ENCODE data around the gene TMEM135.
"Not testable (repeated sequence)": the region's sequence is repeated elsewhere in the genome, so short reads cannot be mapped to it uniquely, and the experiment has no call there.

TMEM135 gene

DNA sequence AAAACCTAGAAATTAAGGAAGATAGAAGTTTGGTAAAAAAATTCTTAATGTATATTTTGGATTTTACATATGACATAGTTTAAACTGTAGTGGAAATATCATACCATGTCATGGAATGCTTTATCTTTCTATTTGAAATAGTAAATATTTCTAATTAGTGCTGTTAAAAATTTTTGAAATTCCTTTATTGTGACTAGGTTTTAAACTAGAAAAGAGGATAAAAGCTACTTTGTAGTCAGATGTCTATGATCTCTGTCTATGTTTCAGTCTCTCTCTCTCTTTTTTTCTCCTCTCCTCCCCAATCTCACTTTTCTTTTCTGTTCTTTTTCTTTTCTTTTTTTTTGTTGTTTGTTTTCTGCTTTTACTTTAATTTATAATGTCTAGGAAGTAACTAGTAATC, 226.2 kb downstream of the TMEM135 start:
- DNase-seq: no peak

GRCh38 chr11:87265132-87265531, 227.4 kb downstream of the TMEM135 start:
- DNase-seq: no peak

DNA sequence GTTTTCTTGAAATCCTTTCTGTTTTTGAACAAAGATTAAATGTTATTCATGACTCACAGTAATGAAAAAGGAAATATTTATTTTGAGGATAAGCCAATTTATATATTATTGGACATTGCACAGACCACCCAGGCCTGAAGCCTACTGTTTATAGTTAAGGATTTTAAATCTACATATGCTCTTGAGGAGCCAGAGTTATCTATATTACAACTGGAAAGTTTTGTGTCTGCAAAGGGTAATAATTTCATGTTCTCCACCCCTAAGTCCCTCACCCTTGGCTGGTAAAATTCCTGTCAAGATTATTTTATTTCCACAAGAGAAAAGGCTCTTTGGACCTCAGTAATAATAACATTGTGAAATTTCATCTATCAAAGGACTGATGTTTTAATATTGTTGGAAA, 228.2 kb downstream of the TMEM135 start:
- no peak for DNase-seq

DNA sequence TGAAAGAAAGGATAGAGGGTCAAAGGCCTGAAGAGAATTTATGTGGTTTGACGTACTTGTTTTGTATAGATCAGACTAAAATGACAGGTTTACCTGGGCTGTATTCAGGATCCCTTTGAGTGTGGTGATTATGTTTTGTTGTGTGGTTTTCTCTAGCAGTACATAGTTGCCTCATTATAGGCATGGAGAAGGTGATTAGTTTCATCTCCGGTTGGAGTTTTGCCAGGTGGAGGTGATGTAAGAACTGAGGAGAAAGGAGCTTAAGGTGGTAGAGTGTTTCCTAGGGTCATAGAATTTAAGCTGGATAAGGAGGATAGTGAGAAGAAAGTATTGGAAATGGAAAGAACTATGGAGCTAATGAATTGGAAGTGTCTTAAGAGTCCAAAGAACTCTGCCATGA, 229.0 kb downstream of the TMEM135 start:
- DNase-seq: no peak

- not testable (repeated sequence) for DNase-seq
These were observed 234.2 kb downstream of the TMEM135 start for GRCh38 chr11:87271951-87272350.

GRCh38 chr11:87275176-87275575, 237.4 kb downstream of the TMEM135 start:
- DNase-seq: no peak

- no peak for DNase-seq
These were observed 242.4 kb downstream of the TMEM135 start for GRCh38 chr11:87280143-87280542.

DNA sequence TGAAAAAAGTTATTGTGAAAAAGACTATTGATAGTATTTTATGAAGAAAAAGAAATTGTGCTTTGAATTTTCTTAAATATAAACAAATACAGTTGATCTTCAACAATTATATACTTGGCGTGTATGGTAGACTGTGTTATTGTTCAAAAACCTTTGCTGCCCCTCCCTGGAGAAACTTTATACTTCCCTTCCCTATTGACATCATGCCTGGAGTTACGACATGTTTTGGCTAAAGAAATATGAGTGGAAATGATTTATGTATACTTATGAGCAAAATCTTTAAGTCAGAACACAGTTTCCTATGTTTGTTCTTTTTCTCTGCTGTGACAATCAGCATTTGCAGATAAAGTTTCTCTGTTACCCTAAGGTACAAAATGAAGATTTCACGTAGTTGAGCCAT, 243.8 kb downstream of the TMEM135 start:
- DNase-seq: no peak

GRCh38 chr11:87284306-87284705, 246.6 kb downstream of the TMEM135 start:
- no peak for DNase-seq

- DNase-seq: not testable (repeated sequence)
These were observed 247.9 kb downstream of the TMEM135 start for GRCh38 chr11:87285674-87286073.

DNA sequence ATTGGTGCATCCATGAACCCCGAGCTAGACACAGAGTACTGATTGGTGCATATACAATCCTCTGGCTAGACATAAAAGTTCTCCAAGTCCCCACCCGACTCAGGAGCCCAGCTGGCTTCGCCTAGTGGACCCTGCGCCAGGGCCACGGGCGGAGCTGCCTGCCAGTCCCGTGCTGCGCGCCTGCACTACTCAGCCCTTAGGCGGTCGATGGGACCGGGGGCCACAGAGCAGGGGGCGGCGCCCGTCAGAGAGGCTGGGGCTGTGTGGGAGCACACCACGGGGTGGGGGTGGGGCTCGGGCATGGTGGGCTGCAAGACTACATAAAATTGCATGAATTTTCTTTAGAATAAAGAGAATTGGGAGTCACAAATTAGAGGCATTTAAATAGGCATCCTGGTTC, 248.6 kb downstream of the TMEM135 start:
- DNase-seq: no peak

DNA sequence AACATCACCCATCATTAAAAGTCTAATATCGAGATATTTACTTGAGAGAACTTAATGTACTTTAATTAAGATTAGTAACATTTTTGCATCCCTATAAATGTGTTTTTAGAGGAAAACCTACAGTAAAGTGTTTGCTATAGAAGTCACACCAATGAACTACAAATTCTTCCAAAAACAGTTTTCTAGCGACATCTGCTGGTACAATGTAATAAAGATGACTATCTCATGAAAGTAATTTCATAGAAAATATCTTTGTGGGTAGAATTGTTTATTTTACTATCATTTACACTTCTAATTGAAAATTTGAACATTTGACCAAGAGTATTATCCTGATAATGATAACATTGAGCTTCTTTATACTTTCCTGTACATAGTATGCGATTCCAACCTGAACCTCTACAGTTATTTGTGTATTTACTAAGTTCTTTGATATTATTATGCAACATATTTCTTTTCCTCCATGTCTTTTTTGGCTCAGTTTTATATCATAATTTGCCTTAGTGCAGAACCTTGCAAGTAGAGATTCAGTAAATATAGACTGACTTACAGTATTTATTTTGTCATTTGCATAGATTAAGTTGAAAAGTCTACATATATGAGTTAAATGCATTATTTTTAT, 252.7 kb downstream of the TMEM135 start:
- no peak for DNase-seq

DNA sequence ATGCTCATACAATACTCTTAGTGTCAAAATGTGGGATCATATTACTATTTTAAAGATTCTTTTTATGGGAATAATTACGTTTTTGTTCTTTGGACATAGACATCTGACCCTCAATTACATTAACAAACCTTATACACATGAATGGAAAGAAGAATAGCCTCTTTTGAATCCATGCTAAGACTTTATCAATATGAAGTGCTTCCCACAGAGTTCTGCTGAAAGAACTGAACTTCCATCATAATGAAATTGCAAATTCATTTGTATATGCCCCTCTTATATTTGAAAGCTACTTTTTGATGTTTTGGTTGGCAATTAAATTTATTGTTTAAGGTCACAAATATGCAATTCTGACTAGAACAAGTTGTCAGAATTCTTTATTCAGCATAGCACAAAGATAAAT, 254.9 kb downstream of the TMEM135 start:
- no peak for DNase-seq

DNA sequence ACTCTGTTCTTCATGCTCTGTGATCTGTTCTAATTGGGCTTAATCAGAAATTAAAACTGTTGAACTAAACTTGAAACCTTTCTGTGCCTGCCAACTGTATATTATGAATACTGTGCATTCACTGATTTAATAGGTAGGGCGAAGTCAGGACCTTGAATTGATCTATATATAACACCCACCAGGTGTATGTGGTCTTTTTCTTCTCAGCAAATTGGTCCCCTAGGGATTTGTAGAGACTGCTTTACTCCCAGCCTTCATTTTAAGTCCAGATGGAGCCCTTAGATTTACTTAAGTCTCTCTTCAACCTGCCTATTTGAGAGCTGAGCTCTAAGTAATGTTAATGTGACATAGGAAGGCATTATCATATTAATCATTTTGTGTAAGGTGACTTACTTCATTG, 257.5 kb downstream of the TMEM135 start:
- no peak for DNase-seq

DNA sequence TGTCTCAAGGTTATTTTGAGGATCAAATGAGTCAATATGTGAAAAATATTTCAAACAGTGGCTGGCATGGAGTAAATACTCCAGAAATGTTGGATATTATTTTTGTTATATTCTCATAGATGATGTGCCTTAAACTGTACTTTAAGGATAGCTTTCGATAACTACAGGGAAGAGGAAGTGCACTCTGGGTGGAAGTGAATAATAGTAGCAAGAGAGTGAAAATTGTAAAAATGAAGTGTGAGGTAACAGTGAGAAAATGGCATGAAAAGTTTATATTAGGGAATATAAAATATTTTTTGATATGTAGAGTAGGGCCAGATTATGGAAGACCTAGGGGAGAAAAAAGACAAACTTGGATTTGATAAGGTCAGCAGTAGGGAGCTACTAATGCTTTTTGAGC, 258.9 kb downstream of the TMEM135 start:
- DNase-seq: no peak

GRCh38 chr11:87298155-87298554, 260.4 kb downstream of the TMEM135 start:
- DNase-seq: no peak

GRCh38 chr11:87299041-87299481, 261.3 kb downstream of the TMEM135 start:
- no peak for DNase-seq

- DNase-seq: no peak
These were observed 263.1 kb downstream of the TMEM135 start for GRCh38 chr11:87300640-87301380.

- DNase-seq: no peak
These were observed 264.2 kb downstream of the TMEM135 start for GRCh38 chr11:87301785-87302540.

DNA sequence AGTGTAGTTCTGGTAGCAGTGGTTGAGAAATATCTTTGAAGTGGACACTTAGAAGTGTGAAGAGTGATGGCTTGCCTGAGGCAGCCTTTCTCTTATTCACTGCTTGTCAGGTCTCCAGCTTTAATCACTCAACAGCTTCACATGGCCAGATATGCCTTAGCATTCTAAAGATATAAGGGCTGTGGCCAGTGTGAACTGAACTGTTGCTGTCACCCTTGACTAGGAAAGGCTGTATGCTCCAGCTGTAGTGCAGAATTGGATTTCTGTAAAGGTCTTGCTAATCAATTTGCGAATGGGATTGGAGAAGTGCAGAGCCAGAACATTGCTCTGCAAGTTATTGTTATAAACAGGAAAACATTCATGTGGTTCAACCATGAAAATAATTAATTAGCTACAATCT, 266.7 kb downstream of the TMEM135 start:
- no peak for DNase-seq

DNA sequence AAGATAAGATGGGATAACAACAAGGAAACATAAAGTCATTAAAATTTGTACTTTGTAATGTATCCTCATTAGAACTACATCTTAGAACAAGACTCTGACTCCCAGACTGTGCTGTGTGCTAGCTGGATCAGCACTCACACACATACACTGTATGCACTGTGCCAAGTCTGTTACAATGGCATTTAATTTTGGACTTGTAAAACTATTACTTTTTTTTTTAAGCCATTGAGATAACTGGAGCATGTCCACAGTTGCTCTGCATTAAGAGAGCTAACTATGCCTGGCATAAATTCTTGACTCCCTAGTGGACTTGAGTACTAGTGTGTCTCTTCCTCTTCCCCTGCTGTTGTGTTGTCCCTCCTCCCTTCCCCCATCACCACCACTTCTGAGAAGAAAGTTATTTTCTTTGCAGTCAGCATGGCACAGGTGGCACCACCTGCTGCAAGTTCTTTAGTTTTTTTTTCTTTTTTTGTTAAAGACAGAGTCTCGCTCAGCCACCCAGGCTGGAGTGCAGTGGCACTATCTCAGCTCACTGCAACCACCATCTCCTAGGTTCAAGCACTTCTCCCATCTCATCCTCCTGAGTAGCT, 268.6 kb downstream of the TMEM135 start:
- DNase-seq: no peak

DNA sequence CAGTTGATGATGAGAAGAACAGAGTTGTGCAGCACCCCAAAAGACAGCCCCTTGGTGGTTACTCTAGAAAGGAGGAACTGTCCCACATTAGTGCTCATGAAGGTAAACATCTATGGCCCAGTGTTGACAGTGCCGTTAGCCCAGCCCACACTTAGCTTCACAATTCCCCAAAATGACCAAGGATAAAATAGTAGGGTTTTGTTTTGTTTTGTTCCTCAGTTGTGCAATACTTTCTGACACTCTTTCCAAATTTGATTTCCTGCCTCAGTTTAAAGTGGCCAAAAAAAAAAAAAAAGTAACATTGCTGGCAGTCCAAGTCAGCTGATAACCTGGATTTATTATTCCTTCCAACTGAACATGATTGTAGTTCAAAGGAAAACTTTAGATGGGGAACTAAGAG, 269.4 kb downstream of the TMEM135 start:
- DNase-seq: no peak

DNA sequence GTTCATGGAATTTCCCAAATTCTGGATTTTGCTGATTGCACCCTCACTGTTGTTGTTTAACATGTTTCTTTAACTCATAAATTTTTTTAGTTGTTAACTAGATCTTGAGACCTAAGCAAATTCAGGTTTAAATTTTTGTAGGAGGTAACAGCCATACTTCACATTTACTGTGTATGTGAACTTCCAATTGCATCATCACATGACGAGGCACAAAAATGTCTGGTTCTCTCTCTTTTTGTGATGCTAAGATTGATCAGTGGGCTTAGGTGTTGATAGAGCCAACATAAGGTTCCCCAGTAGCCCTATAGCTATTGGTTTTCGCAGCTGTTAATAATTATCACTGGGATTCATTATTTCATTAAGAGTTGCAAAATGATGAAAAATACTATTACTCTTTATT, 277.5 kb downstream of the TMEM135 start:
- DNase-seq: no peak

DNA sequence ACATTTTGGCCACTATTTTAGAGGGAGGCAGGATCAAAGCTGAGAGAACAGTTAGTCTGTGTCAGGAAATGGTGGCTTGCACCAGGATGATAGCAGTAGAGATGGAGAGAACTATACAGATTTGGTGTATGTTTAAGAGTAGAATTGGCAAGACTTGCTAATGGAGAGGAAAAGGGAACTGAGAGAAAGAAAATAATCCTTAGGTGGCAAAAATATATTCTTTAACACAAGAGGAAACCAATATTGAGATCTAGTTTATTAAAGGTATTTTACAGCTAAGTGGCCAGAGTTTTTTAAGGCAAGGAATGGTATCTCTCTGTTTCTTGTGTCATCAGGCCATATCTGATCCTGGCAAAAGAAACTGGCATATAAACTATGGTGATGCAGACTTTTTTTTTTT, 278.8 kb downstream of the TMEM135 start:
- DNase-seq: no peak
